GM21529 (cell line): ENCODE measurements around the gene PCDH17.

Experiments
- ATAC-seq: cut with Tn5 transposase; IDR thresholded peaks from one replicate; pipeline ENCODE4 v1.9.1; 2021; ENCODE audit not compliant: unreplicated experiment

Gene PCDH17

DNA sequence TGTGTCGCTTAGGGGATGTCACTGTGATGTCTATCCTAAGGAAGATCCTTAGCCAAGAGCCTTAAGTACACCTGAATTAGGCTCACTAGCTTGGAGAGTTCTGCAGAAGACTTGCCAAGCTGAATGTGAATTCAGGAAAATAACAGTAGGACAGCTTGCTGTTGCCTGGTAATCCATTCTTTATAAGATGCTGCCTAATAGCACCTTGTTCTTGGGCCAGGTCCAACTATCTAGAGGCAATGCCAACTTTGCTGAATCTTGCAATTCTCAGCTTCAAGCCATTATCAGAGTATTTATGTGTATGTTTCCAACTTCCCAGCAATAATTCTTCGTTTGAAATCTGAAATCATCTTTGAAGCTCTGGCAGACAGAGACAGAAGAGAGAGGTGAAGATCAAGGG is 102.8 kb downstream of the PCDH17 start:
- no peak for ATAC-seq

DNA sequence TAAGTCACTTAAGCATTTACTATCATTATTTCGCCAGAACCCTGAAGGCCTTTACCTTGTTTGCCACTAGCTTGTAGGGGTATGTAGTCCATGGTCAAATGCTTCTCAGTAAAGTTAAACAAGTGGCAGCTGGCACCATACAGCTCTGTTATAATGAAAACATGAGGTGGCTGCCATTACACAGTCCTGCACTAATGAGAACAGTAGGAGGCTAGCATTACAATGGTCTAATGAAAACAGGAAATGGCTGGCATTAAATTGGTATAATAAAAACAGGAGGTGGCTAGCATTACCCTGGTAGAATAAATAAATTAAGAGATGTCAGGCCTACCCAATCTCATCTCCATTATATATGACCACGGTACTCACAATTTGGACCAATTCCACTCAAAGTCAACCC is 107.5 kb downstream of the PCDH17 start:
- no peak for ATAC-seq

DNA sequence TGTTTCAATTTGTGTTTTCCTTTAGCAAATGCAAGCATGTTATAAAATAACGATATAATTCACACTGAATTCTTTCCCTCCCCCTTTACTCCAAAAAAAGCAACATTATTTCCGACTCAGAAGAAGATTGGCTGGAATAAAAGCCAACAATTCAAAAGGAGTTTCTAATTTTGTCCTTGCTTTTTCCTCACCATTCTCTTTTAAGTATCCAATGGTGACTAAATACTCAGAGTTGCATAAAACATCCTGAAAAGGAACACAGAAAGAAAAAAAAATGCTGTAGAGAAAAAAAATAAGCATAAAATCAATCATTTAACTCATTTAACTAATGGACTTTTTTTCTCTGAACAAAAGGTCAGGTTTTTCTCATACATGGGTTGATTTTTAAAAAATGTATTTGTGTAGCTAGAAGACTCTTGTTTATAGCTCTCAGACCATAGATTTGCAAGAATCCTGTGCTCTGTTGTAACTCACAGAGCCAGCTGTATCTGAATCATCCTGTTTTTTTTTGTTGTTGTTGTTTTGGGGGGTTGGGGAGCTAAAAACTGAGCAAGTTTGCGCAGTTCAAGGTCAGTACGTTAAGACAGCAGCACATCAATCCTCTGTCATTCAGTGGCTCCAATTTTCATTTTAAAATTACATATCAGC is 108.1 kb downstream of the PCDH17 start:
- ATAC-seq: no peak

DNA sequence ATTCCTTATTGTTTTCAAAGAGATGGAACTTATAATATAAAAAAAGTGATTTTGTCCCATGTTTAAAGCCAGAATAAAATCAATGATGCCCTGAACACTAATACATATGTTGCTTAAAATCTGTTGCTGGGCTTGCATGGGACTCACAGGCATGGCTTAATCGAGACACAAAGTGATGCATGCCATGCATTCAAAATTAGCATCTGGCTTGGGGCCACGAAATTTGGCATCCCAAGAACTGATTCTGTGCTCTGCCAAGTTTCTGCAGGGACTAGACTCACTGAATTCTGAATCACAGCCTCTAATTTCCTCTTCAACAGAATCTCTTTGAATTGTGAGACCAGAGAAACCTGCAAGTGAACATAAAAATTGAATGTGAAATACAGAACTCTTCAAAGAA is 109.2 kb downstream of the PCDH17 start:
- no peak for ATAC-seq

DNA sequence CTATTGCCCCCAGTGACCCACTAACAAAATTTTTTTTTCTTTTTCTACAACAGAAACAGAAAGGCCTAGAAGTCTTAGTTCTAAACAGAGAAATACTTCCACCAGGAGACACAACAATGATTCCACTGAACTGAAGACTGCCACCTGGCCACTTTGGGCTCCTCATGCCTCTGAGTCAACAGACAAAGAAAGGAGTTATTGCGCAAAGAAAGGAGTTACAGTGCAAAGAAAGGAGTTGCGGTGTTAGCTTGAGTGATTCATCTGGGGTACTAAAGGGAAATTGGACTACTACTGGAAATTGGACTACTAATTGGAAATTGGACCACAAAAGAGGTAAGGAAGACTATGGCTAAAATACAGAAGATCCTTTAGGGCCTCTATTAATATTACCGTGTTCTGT is 116.6 kb downstream of the PCDH17 start:
- ATAC-seq: no peak

DNA sequence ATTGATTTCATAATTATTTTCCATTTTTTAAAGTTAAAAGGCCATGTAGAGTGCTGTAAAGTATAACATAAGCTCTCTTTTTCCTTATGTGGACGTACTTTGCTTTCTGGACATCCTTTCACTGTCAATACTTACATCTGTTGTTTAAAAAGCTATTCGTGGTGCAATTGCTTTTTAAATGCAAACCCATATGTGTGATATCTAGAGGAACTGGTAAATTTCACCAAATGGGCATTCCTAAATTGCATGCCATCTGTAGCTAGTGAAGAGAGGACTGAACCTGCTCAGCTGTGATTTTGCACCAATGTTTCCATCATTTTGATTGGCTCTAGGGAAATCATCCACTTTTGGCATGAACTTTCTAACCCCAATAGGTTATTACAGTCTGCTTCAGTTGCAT is 129.4 kb downstream of the PCDH17 start:
- ATAC-seq: no peak

DNA sequence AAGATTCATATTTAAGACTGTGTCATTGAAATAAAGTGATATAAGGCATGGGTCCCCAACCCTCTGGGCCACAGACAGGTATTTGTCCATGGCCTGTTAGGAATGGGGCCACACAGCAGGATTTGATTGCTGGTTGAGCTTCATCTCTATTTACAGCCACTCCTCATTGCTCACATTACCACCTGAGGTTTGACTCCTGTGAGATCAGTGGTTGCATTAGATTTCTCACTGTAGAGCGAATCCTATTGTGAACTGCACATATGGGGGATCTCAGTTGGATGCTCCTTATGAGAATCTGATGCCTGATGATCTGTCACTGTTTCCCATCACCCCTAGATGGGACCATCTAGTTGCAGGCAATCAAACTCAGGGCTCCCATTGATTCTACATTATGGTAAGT is 132.1 kb downstream of the PCDH17 start:
- ATAC-seq: no peak
